Stimulated activated CD8-positive, alpha-beta memory T cell treated with anti-CD3 and anti-CD28 coated beads, Interleukin-12 subunit alpha, Interleukin-12 subunit beta, amount 100 ng/mL, for 1 hour (primary cell): Measurements from ENCODE around the gene OXTR.

ENCODE experiments used
- DNase-seq: peaks from one replicate; pipeline ENCODE4 v3.0.0-alpha.2; 2020; ENCODE audit warnings: low read depth

Gene OXTR

DNA sequence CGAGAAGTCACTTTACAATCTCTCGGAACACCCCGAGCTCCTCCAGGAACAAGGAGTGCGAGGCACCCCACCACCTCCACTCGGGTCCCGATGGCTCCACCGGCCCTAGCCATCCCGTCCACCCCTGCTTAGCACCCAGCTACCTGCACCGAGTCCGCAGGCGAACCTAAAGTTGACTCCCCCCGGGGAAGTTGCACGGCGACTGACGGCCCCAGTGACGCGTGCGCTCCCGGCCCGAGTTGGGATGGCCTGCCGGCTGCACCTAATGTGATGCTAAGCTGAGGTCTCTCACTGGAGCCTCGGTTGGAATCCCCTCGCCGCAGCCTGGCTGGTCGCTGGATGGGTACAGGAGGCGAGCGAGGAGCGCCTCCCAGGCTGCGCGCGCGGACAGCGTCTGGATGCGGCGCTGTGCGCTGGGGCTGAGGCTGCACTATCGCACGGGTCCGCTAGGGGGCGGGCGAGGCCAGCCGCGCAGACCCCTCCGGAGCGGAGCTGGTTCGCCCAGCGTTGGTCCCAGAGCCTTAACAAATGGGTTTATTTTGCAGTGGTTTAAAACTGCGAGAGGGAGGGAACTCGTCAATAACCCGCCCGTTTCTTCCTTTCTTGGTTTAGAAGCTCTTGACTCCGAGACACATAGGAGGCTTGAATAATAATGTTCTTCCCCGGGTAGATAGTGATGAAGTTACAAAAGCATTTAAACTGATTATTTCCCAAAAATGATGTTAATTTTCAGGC lies at the start of gene OXTR:
OXTR (minus strand) TSS at position 526 of the 735 bp plus-strand sequence. CDS start 1,426 bp downstream, outside the sequence.
- peak; percentile 11 for DNase-seq

DNA sequence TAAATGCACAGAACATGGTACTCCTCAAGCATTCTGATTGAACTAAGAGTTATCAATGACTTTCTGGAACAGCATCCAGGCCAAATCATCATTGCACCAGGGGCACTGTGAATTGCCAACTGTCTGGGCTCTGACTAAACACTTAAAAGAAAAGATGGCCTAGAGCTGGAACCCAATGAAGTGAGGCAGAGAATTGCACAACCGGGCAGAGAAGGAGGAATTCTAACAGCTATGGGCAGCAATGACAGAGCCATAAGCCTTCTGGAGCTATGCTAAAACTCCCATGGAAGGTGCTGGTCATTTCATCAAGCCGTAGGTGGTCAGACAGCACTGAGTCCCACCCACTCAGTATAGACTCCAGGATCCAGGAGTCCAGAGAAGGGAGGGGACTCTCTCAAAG lies 48.1 kb upstream of the OXTR start:
- DNase-seq, result no peak

DNA sequence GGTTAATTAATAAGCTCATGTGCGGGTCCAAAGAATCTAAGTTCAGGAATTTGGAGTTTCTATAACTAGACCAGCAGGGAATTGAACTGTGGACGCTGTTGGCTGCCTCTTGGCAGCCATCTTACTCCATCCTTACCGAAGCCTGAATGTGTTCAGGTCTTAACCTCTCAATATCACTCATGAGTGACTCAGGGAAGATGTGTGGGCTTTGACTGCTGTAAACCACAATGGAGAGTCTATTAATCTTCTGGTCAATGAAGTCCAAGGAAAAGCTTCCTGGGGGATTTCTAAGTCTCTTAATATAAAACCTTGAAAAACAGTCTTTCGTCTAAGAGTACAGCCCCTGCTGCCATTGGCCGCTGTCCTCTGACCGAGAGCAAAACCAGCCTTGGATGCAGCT lies 46.7 kb upstream of the OXTR start:
- no peak for DNase-seq

DNA sequence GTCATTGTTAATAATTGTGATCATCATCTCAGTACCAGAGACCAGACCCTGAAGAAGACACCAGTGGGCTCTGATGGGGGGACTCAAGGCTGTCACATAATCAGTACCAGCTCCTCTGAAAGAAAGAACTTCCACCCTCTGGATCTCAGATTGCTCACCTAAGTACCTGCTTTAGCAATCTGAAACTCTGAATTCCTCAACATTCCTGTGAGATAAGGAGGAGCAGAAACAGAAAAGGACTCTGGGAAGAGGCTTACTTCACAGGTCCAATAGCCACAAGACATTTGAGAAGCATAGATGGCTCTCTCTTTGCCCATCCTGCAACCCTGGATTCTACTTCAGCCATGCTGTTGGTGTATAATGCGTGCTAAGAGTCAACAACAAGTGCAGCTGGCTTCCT lies 44.0 kb upstream of the OXTR start:
- DNase-seq, result no peak

DNA sequence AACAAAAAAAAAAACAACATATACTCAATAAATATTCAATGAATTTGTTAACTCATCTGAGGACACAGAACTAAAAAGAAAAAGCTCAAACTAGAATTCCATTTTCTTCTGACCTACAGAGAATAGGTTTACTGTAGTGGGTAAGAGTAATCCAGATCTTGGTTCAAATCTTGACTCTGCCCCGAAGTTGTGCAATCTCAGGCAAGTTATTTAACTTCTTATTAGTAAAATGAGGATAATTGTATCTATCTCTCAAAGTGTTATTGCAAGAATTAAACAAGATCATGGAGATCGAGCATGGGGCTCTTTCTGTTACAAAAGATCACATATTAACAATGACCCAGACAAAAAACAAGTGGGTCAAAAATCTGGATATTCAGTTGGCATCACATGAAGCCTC lies 41.1 kb upstream of the OXTR start:
- DNase-seq, result no peak

DNA sequence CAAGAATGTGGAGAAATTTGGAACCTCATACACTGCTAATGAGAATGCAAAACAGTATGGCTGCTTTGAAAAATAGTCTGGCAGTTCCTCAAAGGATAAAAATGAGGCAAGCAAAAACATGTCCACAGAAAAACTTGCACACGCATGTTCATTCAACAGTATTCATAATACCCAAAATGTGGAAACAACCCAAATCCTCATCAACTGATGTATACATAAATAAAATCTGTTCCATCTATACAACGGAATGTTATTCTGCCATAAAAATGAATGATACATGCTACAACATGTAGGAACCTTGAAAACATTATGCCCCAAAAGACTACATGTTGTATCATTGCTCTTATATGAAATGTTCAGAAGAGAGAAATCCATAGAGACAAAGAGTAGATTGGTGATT lies 36.4 kb upstream of the OXTR start:
- DNase-seq, result no peak

DNA sequence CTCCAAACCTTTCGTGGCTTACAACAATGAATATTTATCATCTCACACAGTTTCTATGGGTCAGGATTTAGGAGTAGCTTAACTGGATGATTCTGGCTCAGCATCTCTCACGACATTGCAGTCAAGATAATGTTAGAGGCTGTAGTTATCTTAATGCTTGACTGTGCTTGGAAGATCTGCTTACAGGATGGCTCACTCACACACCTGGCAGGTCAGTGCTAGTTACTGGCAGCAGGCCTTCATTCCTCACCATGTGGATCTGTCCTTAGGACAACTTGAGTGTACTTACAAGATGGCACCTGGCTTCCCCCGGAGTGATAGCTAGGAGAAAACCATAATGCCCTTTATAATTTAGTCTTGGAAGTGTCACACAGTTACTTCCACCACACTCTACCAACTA lies 32.8 kb upstream of the OXTR start:
- DNase-seq, result no peak

DNA sequence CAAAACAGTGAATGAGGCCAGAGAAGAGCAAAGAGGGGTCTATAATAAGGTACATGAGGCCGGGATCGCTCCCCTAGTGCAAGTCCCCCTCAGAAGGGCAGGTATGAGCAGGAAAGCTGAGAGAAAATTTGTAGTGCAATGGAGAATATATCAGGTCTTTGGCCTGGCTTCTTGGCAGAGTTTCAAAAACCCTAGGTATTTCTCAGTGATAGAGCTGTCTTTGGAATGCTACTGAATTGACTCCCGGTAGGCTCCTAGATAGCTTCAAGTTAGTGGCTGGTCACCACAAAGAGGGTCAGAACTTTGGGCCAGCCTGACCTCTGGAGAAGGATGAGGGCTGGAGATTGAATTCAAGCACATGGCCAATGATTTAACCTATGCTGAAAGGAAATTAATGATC lies 30.6 kb upstream of the OXTR start:
- no peak for DNase-seq

DNA sequence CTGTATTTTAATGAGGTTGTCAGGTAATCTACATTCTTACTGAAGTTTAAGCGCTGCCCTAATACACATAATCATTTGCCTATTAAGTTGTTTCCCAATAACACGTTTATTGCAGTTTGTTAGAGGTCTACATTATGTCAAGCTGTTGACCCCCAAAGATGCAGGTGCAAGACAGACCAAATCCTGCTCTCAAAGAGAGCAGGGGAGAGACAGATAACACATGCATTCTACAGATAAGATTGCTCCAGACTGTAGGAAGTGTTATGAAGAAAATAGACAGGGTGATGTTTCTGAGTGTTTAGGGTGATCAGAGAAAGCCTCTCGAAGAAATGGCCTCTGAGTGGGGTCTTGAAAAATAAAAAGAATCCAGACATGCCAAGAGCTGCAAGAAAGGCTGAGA lies 24.8 kb upstream of the OXTR start:
- DNase-seq, result no peak

DNA sequence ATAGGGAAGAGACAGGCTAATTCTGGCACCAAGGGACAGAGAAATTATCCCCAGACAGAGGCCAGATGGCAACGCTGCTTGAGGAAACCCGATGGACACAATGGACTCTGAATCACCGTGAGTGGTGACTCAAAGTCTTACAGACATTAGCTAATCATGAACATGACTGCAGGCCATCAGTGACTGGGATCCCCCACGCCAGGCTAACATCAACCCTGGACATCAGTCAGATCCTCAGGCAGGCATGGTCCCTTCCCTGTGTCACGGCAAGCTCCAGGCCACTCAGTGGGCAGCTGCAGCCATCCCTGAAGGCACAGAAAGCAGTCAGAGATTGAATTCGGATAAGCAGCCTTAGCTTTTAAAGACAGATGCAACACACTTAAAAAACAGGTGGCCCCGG lies 23.8 kb upstream of the OXTR start:
- DNase-seq, result no peak

DNA sequence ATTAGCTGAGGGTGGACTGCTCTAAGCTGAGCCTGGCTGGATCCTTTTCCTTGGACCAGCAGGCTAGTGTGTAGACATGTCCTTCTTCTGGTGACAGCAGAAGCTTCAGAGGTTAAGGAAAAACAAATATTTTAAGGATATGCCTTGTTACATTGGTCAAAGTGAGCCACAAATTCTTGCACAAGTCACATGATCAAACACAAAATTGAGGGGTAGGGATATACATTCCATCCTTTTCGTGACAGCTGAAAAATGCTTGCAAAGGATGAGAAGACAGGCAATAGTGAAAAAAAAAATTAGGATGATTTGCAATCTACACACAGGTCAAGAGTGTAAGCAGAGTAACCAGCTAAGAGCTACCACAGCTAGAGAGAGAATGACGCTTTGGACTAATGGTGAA lies 21.1 kb upstream of the OXTR start:
- DNase-seq, result no peak

DNA sequence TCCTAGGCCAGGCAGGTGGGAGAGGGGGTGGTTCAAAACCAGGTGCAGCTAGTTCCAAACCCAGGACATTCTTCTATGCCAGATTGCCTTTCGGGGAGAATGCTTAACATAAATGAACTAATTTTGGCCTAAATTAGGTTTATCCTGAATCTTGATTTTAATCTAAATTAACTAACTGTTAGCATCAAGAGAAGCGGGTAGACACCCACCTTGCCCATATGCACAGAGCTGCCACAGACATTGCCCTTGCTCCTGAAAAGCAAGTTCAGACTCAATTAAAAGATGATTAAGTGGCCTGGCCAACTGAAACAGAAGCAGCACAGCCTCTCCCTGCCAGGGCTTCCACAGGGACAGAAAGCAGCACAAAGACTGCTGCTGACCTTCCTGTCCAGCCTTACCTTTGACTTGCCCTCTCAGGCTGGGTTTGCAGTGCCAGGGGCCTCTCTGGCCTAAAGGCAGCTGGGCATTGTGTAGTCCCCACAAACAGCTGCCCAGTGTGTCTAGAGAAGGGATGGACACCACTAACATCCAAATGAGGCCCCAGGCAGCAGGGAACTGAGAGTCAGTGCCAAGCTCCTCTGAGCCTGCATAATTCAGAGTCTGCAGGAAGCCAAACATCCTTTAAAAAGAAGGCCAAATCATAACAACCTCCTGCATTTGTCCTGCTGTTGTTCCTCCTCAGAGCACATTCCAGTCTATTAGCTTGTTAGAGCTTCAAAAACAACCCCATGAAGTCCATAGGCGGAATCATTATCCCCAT lies 15.4 kb upstream of the OXTR start:
- DNase-seq, result no peak

DNA sequence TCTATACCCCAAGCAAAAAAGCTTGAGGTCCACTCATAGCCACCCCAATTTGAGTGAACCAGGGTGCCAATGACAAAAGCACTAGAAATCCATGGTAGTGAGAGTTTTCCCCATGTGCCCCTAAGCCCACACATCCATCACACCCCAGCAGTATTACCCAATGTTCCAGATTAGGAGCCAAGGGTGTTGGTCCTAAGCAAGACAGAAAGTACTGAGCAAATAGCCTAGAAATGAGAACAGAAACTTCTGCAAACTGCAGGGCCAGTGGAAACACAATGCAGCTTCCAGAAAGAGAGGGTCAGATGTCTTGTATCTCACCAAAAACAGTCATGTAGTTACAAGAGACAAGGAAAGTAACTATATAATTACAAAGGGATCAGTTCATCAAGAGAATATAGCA lies 10.9 kb upstream of the OXTR start:
- DNase-seq, result no peak

DNA sequence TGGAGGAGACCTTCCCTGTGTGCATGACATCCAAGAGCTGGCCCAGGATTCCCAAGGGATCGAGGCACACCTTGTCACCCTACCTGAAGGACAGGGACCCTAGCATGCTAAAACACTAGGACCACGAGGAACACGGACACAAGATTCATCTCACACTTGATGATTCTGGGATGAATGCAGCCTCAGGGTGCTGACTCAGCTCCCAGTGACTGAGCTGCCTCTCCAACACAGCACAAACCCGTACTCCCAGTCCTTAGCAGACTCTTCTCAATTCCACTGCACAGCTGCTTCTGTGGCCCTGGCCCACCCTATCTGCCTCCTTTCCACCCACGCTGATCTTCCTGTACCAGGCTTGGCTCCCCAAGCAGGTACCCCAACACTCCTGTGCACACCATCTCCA lies 9.1 kb upstream of the OXTR start:
- DNase-seq, result no peak

DNA sequence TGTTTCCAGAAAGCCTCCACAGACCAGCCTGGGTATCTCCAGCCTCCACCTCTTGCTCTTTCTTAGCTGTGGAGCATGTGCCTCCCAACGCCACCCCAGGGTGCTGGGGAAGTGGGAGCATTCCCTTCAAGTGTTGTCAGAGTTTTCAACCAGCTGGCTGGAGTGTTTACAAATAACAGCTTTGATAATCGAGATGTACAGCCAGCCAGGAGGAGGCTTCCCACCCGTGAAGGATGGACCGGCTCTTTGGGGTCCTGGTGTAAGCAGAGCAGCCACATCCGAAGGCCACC lies 8.5 kb upstream of the OXTR start:
- no peak for DNase-seq

DNA sequence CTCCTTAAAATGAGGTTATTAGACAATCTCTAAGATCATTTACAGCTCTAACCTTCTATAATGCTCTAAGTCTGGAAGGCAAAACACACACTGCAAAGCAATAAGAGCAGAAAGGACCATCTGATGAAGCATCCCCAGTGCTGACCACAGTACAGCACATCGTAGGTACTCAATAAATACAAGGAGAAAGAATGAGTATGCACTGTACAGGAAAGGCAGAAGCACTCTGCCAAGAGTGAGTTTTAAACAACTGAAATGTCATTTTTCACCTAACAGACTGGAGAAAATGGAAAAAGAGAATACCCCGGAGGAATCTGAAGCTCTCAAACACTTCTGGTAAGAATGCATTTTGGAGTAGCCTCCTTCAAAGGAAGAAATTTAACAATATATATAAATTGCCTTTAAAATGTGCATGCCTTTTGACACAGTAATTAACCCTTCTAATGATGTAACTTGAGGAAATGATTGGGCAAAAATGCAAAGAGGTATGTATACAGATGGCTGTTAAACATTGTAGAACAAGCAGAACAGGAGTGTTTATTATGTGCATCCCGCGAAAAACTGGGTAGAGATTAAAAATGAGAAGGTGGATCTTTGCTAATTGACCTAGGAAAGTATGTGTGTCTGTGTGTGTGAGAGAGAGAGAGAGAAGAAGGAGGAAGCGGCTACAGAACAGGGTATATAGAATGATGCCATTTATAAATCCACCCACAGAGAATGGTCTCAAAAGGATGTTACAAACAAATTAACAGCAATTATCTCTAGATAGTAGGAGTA lies 8.0 kb upstream of the OXTR start:
- no peak for DNase-seq

DNA sequence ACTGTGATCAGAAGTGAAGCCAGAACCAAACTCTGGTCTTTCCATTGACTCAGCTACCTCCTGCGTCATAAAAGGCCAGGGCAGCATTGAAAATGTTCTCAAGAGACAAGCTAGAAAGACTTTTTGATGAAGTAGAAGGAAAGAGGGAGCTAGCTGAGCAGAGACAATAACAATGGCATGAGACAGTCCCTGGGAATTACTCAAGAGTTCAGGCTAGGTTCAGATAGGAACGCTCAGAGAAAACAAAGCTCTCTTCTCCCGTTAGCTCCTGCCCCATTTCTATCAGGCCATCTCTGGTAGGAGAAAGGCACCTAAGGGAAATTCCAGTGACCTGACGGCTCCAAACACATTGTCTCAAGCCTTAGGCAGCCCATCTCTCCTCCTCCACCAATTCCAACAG lies 7.0 kb upstream of the OXTR start:
- no peak for DNase-seq

DNA sequence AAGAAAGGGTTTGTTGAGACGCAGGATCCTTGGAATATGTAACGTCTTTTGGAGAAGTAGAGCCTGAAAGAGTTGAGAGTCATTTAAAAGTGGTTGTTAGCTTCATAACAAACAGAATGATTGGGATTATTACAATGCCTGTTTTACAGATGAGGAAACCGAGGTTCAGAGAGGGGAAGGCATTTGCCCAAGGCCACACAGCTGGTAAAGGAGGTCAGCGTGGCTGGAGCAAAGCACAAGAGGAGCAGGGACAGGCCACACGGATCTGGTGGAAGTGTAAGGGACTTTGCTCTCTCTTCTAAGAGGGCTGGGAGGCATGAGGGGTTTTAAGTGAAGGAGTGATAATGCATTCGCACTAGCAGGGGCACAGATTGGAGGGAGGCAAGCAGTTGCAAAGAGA lies 6.2 kb upstream of the OXTR start:
- no peak for DNase-seq

DNA sequence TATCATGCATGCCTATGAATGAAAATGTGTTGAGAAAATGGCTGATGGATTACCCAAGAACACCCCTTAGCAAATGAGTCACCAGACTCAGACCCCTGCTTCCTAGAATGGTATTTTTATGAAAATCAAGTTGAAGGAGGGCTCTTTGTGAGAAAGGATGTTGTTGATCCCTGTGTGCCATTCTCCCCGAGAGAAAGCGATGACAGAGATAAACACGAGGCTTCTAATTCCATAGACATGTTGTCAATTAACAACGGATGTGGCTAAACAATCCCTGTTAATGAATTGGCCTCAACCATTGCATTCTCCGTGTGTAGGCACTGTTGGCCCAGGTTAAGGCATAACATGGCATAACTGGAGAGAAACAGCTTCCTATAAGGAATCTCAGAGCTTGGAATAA lies 5.8 kb upstream of the OXTR start:
- no peak for DNase-seq

DNA sequence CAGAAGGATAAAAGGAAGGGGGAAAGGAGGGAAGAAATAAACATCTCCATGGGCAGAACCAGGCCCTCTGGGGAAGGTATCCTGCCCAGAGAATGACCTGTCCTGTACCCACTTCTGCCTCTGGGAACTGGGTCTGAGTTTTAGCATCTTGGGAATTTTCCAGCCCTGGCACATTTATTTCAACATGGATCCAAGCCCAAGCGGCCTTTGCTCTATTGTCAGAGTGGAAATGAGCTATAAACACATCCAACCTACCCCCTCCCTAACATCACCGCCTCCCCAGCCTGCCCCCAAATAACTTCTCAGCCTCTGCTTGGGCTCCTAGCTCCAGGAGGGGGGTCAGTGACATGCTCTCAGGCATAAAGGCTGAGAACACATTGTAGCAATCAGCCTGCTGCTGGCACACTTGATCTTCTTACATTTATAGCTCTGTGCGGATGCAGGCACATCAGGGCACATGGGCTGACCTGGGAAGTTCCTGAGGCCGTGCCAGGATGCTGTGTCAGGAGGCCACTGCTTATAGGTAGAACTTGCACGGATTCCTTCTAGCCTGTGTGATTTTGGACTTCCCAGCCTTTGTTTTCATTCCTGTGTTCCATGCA lies 4.6 kb upstream of the OXTR start:
- no peak for DNase-seq

DNA sequence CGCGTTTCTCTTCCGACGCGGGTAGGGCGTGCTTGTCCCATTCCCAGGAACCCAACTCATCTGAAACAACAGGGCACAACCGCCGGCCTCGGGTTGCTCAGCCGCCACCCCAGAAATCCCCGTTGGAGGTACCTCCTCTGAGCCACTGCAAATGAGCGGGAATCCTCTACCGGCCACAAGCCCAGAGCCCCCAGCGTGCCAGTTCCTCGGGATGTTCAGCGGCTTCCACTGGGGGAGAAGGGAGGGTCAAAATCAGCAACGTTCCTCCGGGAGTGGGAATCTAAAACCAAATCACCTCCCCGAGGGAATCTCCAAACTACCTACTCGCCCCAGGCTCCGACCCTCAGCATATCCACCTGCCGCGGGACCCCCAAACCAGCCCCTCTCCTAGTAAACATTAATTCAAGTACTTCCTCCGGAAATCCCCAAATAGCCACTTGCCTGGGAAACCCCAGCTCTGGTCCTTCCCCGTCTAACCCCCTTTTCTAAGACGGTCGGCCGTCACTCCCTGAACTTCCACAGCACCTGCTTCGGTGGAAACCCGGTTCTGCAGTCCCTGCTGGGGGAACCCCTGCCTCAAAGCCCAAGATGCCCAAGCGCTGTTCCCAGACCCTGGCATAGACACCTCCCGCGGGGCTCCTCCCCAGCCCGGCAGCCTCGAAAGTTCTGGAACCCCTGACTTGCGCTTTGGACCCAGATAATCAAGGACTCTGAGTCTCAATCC lies 887 bp downstream of the OXTR start:
- no peak for DNase-seq

DNA sequence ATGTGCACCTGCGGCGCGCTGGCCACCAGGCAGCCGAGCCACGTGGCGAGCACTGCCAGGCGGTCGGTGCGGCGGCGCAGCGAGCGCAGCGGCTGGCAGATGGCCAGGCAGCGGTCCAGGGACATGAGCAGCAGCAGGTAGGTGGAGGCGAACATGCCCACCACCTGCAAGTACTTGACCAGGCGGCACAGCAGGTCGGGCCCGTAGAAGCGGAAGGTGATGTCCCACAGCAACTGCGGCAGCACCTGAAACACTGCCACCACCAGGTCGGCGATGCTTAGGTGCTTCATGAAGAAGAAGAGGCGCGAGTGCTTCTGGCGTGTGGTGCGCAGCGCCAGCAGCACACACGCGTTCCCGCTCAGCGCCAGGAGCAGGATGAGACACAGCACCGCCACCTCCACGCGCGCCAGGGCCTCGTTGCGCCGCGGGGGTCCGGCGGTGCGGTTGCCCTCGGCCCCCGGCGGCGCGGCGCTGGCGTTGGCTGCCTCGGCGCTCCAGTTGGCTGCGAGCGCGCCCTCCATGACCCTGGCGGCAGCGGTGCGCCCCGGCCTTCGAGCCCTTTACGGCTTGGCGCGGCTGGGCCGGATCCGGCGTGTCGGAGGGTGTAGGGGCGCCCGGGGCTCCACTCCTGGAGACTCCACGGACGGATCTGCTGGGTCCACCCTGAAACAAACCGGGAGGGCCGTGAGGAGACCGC lies 1.6 kb downstream of the OXTR start:
- no peak for DNase-seq
